Right ventricle myocardium inferior (tissue), 1 donor: ENCODE measurements around the gene NCF4. TPM values are rescaled to one million over a fixed set of nuclear protein-coding genes. Genes with fewer than 3 reads are reported as not detected.

Experiments used
- ATAC-seq: fragments of 200-7000 bp; cut with Tn5 transposase; one replicate; pipeline ENCODE4 v1.9.1; 2020; ENCODE audit warnings: mild to moderate bottlenecking, moderate library complexity
- DNase-seq: peaks from one replicate; pipeline ENCODE4 v3.0.0; 2021; ENCODE audit errors: missing footprints
- intact Hi-C: fragments of 100-400 bp; cut with DNase I; formaldehyde crosslinking; loops from one replicate; pipeline ENCODE4 v1.11.0; 2022
- total RNA-seq: library from RNA; stranded (reverse); fragmentation: NEBNext Ultra II Directional; extraction: Animal tissue kit (Norgen Biotek cat#: 25700); gene quantifications from one replicate; pipeline ENCODE4 v1.2.1, GENCODE V29; 2021
- donor health status: DM: no; HTN: yes; CAD: no; lungs with severe emphysema.

Gene NCF4
- total RNA-seq, 1 donor from 2014 or later: 9.4 TPM

DNA sequence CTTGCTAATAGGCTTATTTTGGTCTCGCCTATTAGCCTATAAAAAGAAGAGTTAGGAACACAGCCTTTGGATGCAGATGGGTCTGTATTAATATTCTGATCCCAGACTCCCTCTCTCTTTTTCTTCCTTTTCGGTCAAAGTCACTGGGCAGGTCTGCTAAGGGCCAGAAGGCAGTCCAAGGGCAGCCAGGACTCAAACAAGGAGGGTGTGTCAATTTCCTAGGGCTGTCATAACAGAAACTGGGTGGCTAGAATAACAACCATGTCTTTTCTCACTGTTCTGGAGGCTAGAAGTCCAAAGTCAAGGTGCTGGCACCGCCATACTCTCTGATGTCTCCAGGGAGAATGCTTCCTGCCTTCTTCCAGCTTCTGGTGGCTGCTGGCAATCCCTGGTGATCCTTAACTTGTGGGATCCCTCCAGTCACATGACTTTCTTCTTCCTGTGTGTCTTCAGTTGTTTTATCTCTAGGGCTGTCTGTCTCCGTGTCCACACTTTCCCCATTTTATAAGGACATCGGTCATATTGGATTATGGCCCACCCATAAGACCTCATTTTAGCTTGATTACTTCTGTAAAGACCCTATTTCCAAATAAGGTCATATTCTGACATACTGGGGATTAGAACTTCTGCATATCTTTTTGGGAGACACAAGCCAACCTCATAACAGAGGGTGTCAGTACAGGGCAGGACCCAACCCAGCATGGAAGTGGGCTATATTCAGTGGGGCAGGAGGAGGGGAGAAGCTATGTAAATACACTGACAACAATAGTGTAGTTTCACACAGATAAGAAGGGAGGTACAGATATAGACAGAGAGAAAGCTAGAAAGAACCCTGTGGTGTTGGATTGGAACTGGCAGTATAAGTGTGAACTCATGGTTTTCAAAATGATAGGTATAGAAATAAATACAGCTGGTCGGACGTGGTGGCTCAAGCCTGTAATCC lies 46.7 kb downstream of the NCF4 start:
- intact Hi-C loops: no loop called here

DNA sequence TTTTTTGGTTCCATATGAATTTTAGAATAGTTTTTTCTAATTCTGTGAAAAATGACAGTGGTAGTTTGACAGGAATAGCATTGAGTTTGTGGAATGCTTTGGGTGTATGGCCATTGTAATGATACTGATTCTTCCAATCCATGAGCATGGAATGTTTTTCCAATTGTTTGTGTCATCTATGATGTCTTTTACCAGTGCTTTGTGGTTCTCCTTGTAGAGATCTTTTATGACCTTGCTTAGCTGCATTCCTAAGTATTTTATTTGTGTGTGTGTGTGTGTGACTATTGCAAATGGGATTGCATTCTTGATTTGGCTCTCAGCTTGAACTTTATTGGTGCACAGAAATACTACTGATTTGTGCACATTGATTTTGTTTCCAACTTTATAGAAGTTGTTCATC lies 49.7 kb downstream of the NCF4 start:
- intact Hi-C loops: no loop called here
- no peak for ATAC-seq
- DNase-seq: no peak

More for the DNA sequence above, 46.7 kb downstream of the NCF4 start:
- DNase-seq: no peak
- ATAC-seq: no peak

DNA sequence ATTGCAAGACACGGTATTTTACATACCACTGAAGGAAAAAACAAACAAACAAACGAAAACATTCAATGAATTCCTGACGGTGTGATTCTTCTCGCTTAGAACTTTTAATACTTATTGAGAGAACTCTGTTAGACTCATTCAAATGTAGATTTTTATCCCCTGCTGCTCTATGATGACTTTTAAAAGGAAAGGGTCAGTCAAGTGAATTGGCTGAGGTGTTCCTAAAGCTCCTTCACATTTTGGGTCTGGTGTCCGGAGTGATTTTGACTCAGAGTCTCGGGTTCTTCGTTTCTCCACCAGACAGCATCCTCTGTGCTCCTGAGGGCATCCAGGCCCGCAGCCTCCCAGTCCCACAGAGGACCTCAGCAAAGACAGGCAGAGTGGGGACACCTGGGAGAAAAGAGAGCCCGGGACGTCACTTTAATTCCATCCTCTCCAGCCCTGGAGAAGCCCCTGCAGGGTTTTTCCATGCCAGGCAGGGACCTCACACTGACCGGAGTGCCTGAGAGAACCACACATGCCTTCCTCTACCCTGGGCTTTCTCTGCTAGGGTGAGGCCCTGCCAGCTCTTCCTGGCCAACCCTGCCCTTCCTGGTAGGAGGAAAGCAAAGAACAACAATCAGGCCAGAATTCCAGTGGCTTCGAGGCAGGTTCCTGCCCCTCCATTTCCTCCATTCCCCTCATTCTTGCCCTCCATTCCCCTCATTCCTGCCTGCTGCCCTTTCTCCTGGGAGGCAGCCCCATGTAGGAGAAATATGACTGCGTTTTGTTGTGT lies 51.3 kb downstream of the NCF4 start:
- intact Hi-C loops: no loop called here
- ATAC-seq: no peak

DNA sequence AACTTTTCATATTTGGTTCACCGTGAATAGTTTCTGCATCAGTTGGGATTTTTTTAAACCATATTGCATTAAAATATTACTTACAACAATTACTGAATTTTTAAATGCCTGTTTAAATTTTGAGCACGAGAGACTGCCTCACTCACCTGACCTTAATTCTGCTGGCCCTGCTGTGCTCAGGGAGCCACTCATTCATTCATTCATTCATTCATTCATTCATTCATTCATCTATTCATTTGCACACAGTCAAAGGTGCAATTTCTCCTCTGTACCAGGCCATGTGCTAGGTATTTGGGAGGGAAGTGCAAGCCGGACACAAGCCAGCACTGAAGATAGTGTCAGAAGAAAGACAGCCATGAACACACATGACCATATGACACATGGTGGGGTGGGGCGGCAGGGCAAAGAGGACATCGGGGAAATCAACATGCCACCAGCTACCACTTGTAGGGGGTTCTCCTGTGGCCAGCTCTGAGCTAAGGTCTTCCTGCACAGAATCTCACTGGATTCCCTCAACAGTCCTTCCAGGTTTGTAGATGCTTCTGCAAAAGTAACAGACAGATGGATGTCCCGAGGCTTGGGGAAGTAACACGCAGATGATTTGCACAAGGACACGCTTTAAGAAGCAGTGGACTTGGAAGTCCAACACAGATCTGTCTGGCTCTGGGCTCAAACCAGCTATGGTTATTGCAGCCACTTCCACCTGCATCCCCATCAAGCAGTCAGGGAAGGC lies 52.1 kb downstream of the NCF4 start:
- intact Hi-C loops: no loop called here
- DNase-seq (no peak), ATAC-seq (peak; percentile 46)

More for the DNA sequence above, 51.3 kb downstream of the NCF4 start:
- no peak for DNase-seq

DNA sequence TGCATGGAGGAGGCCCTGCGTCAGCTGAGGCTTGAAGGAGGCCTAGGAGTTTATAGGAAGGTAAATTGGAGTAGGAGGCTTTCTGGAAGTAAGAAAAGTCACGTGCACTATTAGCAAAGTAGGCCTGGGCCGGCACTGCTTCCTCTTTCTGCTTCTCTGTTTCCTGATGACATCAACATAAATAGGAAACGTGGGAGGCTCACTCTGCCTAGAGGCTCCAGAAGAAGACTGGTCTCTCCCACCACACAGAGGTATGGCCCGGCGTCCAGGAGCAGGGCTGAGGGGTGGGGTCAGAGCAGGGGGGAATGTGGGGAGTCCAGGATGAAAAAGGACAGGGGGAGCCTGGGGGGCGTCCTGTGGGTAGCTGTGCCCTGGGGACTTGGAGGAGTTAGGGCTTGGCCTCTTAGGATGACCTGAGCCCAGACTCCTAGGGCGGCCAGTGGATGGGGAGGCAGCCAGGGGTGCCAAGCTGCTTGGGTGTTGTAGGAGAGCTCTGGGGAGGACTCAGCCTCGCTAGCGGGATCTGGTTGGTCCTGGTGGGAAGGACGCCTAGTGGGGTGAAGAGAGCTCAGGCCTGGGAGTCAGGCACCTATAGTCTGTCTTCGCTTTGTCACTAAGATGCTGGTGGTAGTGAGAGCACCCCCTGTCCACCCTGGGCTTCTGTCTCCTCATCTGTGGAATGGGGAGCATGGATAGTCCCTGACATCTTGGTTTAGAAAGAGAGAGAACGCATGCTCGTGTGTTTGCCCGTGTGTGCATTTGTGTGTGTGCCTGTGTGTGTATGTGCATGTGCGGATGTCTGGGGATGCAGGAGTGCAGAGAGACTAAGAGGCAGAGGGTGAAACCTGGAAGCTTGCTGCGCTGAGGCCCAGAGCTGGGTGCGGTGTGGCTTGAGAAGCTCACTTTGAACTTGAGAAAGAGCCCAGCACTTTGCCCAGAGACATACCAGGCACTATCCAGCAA lies 52.9 kb downstream of the NCF4 start, which contains the start of gene CSF2RB:
TSS of gene CSF2RB (plus strand) at position 202 of the 963 bp plus-strand sequence. CDS start 8,580 bp downstream, outside the sequence.
- peak; percentile 74 for ATAC-seq
- intact Hi-C loops: no loop called here

DNA sequence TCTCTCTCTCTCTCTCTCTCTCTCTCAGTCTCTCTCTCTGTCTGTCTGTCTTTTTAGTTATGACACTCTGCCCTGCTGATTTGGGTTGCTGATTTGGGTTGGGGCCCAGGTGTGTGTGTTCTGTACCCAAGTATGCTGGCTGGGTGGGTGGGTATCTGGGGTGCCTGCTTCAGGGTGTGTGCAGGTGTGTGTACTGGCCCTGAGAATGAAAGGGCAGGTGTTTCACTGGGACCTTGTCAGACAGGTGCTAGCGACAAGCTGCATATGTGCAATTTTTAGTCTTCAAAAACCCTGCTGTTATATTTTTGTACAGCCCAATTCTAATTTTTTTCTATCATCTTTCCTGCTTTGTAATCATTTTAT lies 53.6 kb downstream of the NCF4 start:
- ATAC-seq: no peak
- no peak for DNase-seq
- intact Hi-C loops: no loop called here

More for the DNA sequence above, 52.9 kb downstream of the NCF4 start, which contains the start of gene CSF2RB:
- peak; percentile 89 for DNase-seq

DNA sequence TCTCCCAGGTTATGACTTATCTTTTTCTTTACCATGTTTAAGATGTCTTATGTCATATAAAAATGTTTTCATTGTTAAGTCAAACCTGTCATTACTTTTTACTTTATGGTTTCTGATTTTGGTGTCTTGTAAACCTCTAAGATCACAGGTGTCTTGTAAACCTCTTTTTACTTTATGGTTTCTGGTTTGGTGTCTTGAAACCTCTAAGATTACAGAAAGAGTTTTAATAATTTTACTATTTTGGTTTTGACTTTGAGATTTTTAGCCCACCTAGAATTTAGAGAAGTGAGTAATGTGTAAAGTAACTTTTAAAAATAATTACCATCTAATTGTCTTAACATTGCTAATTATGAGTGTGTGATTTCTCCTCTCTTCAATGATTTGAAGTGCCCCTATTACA lies 55.2 kb downstream of the NCF4 start:
- intact Hi-C loops: no loop called here
- ATAC-seq: no peak
- no peak for DNase-seq

DNA sequence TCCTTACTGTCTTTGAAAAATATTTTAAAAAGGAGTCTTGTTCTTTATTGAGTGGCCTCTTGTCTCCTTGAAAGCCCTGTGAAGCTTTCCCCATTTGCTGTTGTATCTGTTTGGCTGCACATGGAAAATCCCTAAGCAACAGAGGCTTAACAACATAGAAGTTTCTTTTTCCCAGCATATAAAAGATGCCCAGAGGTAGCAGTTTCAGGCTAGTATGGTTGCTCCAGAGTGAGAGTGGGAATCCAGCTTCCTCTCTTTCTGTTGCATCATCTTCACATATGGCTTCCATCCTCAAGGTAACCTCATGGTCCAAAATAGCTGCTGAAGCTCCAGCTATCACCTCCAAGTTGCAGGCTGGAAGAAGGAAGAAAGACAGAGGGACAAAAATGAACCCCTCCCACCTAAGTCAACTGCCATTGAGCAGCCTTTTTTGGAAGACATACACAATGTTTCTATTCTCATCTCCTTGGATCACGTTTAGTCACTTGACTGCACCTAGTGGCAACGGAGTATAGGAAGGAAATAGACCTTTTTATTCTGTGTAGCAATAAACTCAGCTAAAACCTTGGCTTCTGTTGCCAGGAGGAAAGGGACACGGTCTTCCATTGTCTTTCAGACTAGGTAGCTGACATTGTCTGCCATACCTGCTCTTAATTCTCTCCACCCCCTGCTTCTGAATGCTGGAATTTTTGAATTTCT lies 57.9 kb downstream of the NCF4 start:
- no peak for ATAC-seq
- intact Hi-C loops: no loop called here

DNA sequence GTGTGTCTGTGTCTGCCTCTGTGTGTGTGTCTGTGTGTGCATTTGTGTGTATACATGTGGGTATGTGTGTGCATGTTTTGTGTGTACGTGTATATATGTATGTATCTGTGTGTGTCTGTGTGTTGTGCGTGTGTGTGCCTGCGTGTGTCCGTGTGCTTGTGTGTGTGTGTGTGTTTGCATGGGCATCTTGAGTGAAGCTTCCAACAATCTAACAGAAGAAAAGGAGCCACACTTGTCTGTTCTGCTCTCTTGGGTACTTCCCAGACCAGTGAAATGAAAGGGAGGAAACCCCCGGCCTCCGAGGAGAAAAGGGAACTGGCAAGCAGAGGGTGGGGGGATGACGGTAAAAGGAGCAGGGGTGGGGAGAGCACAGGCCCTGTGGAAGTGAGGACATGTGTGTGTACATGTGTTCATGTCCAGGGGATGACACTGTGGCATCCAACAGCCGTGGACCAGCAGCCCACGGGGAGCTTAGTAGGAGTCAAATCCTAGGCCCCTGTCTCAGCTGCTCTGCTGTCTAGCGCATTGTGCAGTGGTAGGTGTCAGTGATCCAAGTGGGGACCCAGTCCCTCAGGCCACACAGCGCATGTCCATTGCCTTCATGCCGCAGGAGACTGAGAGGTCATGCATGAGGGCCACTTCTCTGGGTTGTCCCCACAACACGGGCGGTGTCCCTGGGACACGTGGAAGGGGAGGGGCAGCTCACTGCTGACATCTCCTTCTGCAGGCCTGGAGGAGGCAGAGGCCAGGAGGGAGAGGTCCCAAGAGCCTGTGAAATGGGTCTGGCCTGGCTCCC lies 60.7 kb downstream of the NCF4 start:
- intact Hi-C loops: no loop called here
- DNase-seq: no peak
- ATAC-seq: peak; percentile 50

More for the DNA sequence above, 57.9 kb downstream of the NCF4 start:
- no peak for DNase-seq

DNA sequence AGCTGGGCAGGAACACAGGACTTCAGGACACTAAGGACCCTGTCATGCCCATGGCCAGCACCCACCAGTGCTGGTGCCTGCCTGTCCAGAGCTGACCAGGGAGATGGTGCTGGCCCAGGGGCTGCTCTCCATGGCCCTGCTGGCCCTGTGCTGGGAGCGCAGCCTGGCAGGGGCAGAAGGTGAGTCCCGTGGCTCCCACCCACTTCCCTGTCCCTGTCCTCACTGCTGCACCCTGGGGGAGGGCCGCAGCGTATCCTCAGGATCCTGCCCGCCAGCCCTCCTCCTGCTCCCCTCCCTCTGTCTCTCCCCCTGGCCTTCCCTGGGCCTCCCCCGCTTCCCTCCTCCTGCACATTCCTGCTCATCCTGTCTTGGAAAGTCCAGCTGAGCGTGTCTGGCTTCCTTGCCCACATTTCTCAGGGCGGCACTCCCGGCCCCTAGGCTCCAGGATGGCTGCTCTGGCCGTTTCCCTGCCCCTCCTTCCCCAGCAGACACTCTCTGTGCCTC lies 61.4 kb downstream of the NCF4 start:
- no peak for DNase-seq
- intact Hi-C loops: no loop called here
- no peak for ATAC-seq

DNA sequence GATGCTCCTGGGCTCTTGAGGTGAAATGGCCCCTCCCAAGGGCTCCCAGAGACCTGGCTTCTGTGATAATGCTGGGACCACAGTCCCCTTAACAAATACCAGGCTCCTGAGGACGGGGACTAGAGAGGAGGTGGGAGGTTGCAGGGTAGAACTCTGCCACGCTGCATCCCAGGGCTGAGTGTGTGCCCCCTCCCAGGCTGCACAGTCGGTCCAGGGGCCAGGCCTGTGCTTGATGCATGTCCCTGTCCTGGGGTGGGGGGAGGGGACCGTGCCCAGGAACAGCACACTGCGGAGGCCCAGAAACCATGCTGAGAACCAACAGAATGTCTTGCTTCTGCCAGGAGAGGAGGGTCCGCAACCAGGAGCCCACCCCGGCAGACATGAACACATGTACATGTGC lies 61.9 kb downstream of the NCF4 start:
- no peak for ATAC-seq
- intact Hi-C loops: no loop called here
- DNase-seq: no peak

DNA sequence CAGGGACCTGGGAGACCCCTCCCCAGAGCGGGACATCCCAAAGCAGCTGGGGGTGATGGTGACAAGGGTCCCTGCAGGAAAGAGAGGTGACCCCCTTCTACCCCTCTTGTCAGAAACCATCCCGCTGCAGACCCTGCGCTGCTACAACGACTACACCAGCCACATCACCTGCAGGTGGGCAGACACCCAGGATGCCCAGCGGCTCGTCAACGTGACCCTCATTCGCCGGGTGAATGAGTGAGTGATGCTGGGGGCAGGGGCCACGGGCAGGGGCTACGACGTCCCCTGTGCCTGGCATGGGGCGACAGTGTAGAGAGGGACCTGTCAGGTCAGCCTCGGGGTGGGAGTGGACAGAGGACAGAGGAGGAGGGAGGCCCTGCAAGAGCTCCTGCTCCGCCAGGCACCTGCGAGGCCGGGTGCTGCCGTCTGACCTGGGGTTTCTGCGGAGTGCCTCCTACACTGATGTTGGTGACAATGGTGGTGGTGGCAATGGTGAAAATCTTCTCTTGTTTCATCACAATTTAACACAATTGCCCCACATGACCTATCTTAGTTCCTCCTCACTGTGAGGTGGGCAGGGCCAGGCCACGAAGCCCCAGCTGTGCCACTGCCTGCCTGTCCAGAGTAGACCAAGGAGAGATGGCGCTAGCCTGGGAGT lies 62.5 kb downstream of the NCF4 start:
- intact Hi-C loops: no loop called here
- DNase-seq (no peak), ATAC-seq (no peak)

DNA sequence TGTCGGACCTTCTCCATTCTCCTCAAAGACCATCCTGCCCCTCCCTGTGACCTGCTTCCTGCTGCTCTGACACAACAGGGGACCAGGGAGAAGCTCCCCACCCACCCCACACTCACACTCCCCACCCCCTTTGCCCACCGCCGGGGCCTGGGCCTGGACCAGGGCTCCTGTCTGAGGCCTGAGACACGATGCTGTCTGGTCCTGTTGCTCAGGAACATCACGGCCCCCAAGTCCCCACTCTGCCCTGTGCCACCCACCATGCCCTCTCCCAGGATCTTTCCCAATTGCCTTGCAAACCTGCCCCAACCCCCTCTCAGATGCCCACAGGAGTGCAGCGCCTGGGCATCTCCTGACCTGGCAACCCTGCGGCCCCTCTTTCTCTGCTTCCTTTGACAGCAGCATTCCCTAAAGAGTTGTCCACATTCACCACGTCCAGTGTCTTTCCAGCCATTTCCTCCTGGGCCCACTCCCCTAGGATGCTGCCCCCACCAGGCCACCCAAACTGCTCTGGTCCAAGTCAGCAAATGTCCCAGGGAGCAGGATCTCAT lies 63.4 kb downstream of the NCF4 start:
- intact Hi-C loops: no loop called here
- no peak for ATAC-seq
- DNase-seq: no peak

DNA sequence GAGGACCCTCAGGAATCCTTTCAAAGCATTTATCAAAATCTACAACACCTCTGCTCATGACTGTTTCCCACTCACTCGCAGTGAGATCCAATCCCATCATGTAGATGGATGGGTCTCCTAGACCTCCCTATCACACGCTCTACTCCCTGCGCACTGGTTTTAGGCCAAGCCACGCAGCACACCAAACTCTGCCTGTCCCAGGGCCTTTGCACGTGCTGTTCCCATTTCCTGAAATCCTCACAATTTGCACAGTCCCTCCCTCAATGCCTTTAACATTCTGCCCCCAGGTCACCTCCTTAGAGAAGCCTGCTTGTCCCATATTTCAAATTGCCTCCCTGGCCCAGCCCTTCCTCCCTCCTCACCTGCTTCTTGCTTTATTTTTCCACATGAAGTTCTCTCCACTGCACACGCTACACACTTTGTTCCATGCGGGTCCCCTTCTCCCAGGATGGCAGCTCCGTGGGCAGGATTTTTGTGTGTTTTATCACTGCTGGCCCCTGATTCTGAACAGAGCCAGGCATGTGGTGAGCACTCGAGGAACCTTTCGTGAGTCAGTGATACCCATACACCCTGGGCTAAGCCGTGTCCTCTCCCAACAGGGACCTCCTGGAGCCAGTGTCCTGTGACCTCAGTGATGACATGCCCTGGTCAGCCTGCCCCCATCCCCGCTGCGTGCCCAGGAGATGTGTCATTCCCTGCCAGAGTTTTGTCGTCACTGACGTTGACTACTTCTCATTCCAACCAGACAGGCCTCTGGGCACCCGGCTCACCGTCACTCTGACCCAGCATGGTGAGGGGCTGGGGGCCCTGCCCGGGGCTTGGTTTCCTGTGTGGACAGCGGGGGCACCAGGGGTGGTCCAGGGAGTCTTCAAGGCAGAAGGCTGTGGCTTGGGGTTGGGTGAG lies 64.8 kb downstream of the NCF4 start:
- intact Hi-C loops: no loop called here
- DNase-seq: no peak
- no peak for ATAC-seq

DNA sequence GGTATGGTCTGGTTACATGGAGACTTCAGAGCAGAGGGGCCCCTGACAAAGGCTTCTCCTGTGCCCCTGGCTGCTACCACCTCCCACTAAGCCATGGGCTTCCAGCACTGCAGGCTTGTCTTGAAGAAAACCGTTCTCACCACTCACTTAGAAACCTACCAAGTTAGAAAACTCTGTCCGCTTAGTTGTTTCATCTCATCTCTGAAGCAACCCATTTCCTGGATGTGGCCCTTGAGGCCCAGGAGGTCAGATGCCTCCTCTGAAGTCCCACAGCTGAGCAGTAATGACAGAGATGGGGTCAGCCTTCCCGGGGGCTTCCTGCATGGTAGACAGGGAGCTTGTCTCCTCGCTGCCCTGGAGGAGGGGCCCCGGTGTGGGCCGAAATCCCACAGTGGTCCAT lies 65.5 kb downstream of the NCF4 start:
- no peak for DNase-seq
- intact Hi-C loops: no loop called here
- no peak for ATAC-seq
